MM.1S (cell line): ENCODE results near the gene TMEM150B.

Source experiments
- EZH2 ChIP-seq: fragments of 300-600 bp; sonication (generic); optimal IDR thresholded peaks from 2 replicates; pipeline ENCODE3; 2017; ENCODE audit warnings: low read depth, mild to moderate bottlenecking, antibody characterized with exemption, low read length, mixed read lengths
- EZH2phosphoT487 ChIP-seq: fragments of 300-600 bp; sonication (generic); IDR thresholded peaks from 2 replicates; pipeline ENCODE4 v1.6.1; 2018; ENCODE audit warnings: antibody characterized with exemption, low read length

DNA sequence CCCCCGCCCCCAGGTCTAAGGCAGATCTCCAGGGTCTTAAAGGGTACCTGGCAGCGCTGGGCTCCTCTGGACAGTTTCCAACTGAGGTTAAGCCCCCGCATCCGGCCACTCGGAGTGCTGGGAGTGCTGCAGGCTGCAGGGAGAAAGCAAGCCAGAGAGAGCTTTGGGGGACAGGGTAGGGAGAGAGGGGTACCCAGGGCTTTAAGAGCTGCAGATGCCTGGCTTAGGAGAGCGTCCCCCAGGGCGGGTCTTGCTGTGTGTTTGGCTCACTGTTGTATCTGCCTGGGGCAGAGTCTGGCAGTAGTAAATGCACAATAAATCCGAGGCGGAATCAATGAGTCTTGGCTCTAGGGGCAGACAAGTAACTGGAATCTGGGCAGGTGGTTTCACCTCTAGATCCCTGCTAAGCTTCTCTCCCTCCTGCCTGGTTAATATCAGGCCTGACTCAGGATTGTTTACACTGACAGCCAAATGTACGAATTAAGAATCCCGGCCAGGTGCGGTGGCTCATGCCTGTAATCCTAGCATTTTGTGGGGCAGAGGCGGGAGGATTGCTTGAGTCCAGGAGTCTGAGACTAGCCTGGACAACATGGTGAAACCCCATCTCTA is 30.2 kb upstream of the TMEM150B start:
- no peak for TF ChIP-seq EZH2
- TF ChIP-seq EZH2phosphoT487: no peak
